Activated CD8-positive, alpha-beta memory T cell treated with anti-CD3 and anti-CD28 coated beads for 4 hours (primary cell): ENCODE data around the gene SLC5A3.

Source experiments
- DNase-seq, 2 donors: peaks; one replicate each; pipeline ENCODE4 v3.0.0-alpha.2; 2020; ENCODE audit warnings: low read depth in 2 of 2

Gene SLC5A3

DNA sequence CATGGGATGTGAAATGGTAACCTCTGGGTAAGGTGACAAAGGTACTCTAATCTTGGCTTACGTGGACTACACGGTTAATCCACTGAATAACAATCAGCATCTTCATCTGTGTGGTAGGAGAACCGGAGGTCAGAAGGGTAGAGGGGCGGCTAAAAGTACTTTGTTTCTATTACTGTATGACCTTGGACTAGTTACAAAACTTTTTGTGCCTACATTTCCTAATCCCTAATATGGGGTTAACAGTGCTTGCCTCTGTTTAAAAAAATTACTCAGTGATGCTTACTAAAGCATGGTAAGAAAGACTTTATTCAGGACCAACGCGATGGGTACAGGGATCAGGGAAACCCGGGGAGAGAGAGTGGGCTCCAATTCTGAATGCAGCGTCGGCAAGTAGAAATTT, 1.7 kb upstream of the SLC5A3 start:
- DNase-seq, result no peak

DNA sequence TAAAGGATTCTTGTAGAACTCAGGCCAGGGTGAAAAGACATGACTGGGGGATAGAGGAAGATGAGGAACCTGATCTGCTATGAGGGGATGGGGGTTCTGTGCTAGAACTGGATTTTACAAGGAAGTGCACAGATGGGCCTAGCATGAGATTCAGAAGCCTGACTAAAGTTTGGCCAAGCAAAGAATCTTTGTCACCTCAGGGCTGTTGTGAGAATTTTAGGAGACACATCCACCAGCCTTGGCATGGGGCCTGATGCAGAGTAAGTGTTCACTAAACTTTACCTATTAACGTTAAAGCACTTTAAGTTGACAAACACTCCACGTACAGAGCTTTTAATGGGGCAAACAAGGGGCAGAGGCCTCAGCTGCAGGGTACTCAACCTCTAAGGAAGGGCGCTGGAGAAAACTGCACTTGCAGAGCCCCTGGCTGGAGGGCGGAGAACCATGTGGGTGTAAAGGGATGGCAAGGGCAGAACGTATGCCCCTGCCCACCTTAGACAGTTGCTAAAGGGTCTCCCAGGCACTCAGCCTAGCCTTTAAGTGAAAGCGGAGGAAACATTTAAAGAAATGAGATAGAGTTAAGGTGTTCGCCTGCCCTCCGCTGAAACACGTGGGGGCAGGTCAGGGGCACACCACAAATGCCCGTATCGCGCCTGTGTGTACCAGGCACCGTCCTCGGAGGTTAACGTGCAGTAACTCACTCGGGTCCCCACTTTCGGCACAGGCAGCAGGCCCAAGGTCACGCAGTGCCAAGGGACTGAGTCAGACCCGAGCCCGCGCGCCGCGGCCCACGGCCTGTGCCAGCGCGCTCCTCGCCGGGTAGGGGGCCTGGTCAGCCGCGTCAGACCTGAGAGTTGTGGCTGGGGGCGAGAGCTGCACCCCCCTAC, 990 bp upstream of the SLC5A3 start:
- DNase-seq, result no peak

DNA sequence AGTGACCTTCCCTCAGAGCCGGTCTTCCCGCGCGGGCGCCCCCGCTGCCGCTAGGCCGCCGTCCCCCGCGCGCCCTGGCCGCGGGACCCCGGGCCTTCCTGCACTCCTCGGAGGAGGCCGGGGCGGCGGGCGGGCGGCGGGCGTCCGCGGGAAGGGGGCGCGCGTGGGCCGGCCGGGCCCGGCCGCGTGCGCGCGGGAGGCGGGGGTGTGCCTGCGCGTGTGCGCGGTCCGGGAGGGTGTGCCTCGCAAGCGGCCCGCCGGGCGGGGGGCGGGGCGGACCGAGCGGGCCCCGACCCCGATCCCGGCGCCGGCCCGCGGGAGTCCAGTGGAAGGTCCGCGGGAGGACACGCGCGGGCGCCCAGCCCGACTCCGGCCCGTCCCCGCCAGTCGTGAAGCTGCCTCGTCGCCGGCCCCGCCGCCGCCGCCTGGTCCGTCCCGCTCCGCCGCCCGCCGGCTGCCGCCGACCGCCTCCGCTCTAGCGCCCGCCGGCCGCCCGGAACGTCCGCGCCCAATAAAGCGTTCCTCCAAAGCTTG, 438 bp downstream of the SLC5A3 start:
- peak in 1 of 2 donors; percentile 23 for DNase-seq

DNA sequence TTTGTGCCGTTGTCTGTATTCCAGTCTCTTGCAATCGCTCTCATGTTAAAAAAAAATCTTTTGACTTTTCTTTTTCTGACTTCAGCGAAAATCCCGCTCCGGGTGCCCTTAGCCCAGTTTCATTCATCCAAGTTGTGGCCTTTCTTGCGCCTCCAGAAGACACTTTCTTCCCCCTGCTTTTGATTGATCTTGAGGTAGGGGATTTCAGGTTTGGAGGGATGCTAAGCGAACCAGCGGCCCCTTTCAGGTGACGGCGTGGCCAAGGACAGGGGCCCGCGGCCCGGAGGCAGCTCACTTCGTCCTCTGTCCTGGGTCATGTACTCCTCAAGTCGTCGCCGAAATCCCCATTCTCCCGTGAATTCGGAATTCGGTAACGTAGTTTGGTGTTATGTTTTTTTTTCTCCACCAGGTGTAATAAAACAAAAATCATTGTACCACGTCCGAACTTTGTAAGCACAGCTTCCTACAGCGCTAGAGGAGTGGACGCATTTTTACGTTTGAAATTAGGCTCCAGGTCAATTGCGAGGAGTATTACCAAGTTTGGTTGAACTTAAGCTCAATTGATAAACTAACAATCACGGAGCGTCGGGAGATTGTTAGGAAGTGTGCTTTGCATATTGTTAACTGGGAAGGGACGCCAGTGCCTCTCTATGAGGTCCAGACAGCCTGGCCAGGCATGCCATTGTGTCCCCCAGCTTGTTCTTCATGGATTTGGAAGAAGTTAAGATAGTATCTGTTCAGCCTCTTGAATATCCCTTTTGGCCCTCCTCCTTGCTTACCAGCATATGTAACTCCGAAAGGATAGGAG, 1.1 kb downstream of the SLC5A3 start:
- DNase-seq, result no peak

DNA sequence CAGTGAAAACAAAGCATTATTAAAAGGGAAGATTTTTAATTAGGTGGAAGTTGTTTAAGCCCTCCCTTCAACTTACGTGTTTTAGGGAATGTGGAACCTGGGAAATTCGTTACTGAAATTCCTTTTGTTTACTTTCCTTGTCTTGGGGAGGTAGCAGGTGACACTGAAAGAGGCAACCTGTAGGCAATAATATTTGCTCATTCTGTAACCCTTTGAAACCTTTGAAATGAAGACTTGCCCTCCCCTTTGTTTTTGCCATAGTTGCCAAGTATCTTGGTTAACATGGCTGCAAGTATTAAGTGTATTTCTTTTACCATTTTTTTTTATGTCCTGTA, 1.7 kb downstream of the SLC5A3 start:
- no peak for DNase-seq

DNA sequence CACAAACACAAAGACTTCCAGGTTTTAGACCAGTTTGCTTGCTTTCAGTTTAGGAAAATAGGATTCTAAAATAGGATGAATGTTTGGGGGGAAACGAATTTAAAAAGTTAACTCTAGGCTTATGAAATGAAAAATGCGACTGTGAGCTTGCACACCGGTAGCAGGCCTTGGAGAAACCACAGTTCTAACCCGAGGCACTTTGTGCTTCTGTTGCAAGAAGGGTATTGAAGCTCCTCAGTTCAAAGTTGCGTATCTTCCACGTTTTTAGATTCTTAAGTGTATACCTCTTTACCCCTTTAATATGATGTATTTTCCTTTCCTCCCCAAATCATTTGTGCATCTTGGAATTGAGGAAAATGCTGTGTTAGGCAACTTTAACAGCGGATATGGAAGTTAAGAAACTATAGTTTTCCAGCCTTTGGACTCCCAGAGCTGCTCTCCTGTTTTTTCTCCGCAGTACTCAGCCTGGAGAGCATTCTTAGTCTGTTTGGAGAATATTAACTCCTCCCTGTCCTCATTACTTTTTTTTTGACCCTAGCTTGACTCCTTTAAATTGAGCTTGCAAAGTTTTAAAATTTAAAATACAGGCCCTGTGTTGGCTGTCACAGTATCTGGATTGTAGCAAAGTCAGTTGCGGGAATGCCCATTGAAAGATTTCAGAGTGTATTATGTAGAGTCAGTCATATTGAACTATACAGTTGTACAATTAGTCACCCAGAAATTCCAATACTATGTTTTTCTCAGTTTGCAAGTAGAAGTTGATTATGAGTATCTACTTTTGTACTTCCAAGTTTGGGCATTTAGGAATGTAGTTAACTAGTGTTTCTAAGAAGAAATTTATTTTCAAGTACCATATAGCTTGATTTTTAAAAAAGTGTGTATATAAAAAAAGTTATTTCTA, 2.6 kb downstream of the SLC5A3 start:
- DNase-seq, result no peak

DNA sequence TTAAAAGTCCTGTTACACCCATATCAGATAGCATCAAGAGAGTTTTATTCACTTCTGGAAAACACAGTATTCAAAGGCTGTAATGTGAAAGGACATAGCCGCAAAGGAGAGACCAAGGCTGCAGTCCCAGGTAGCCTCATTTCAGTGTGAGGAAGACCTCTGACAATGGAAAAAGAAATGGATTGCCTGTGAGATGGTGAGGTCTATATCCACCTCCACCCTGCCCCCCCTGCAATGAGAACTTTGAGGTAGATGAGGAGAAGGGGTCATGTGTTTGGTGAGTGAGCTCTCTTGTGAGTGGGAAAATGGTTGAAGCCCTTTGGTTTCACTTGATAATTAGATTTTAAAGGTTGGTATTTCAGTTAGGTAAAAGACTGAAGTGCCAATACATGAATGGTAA, 3.5 kb downstream of the SLC5A3 start:
- DNase-seq, result no peak

DNA sequence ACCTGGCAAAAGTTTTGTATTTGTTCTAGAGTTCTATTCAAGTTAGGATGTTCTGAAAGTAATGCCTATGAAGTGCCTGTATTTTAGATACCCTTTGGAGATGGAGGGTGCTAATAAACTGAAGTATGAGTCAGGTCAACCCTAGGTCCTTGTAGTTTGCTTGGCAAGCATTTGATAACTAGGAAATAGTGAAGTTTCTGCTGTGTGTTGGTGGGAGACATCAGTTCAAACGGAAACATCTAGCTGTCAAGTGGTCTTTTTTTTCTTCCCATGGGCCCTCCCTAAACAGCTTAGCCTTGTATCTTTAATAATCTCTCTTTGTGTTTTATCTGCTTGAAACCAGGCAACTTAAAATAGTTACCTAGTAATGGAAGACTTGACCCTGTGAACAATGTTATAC, 4.5 kb downstream of the SLC5A3 start:
- DNase-seq, result no peak

DNA sequence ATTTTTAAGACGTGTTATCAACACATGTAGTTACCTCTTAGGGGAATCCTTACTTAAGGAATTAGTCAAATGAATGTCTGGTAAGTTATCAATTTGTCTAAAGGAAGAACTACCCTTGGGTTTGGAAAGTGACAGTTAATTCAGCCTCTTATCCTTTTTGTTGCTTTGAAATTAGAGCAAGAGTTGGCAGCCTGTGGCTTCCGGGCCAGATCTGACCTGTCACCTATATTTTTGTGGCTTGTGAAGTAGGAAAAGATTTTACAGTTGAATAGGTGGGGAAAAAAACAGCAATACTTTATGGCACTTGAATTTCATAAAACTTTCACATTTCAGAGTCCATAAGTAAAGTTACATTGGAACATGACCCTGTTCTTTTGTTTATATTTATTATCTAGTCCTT, 5.5 kb downstream of the SLC5A3 start:
- no peak for DNase-seq

DNA sequence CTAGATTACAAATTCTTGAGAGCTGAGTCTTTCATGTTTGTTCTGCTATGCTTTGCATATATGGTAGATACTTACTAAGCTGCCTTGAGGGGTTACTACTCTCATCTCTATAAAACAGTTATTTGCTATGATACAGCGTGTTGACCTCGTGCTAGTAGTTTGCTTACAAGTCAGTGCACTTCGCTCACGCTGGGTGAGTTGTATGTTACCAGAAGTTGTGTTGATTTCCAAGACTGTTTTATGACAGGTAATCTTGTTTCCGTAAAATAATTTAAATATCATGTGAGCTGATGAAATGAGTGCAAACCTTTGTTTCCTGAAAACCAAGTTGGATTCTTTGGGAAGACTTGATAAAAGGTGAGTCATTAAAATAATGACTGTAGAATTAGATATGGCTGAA, 7.3 kb downstream of the SLC5A3 start:
- no peak for DNase-seq

DNA sequence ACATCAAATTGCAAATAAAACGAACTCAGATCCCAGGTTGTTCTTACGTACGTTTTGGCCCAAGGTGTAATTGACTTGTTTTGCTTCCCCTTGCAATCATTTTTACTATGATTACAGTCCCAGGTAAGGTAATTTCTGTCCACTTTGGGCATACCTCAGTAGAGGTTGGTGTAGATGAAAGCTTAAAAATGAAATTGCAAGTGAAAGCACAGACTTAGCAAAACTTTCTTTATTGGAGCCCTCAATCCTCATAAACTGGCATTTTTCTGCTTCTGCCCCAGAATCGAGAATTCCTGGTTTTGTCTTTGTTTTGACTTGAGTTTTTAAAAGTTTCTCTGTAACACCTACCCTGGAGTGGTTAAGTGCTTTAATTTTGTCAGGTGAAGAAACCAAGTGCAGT, 9.4 kb downstream of the SLC5A3 start:
- DNase-seq, result no peak

DNA sequence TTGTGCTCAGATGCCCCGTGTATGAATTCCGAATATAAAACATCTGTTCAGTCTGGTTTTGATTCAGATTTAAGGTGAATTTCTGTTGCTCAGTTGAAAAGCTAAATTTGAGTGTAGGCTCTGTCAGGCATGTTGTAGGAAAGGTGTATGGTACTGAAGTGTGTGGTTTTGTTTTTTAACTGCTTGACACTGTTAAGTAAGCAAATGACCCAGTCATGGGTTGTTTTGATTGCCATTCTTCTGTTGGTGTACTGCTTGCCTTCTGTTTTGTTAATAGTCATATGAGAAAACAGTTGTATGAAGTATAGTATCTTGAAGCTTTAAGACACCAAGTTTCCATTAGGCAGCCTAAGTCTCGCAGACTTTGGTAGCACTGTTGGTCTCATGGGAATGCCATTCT, 10.0 kb downstream of the SLC5A3 start:
- no peak for DNase-seq

DNA sequence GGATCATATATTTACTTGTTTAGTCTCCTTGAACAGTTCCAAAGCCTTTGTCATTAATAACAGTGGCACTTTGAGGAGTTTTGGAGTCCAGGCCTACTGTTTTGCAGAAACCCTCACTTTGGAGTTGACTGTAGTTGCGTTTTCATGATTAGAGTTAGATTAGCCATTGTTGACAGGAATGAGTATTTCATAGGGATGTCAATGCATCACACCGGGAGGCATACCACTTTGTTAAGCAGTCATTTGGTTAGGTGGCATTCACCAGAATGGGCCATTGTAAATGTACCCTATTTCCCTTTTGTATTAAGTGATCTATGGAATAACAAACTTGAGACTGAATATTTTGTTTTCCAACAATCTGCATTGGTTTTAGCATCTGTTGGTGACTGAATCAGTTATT, 11.8 kb downstream of the SLC5A3 start:
- DNase-seq, result no peak

DNA sequence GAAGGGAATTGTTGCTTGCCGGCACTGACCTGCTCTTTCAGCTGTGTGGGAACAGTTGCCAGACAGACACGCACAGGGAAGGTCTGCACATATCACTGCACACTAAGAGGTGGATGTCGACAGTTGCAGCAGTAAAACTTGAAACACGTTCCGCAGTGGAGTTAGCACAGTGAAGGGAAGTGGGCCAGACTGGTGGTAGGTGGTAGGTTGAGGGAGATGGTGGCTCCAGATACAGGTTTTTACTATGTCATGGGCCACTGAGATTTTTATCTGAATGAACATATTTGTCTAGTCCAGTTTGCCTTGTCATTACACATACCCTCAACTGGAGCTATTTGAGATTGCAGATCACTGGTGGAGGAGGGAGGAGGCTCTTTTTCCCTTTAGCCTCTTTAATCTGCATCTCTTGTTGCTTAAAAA, 13.5 kb downstream of the SLC5A3 start:
- DNase-seq, result no peak

DNA sequence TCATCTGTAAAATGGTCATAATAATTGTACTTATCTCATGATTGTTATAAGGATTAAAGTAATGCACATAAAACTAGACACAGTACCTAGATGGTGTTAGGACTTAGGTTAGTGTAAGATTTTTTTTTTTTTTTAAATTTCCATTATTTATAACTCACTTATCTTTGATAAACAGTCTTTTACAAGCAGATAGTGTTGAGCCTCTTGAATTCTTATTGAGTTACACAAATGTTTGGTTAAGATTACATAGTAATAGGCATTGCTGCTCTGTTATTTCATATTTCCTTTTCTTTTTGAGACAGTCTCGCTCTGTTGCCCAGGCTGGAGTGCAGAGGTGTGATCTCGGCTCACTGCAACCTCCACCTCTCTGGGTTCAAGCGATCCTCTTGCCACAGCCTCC, 15.4 kb downstream of the SLC5A3 start:
- no peak for DNase-seq

DNA sequence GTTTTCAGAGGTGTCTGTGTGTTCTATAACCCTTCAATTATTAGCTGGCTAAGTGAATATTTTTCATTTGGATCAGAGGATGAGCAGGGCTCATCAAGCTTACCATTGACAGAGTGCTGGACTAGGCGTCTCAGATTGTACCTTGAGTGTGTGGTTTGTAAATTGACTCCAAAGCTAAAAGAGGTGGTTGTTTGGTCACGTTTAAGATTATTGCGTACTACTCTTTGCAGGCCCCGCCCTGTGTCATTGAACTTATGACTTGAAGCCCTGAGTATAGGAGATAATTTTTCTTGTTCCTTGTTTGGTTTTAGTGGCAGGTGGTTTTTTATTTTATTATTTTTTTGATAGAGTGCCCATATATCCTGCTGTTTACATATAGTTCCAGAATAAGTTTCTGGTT, 17.7 kb downstream of the SLC5A3 start:
- DNase-seq, result no peak

DNA sequence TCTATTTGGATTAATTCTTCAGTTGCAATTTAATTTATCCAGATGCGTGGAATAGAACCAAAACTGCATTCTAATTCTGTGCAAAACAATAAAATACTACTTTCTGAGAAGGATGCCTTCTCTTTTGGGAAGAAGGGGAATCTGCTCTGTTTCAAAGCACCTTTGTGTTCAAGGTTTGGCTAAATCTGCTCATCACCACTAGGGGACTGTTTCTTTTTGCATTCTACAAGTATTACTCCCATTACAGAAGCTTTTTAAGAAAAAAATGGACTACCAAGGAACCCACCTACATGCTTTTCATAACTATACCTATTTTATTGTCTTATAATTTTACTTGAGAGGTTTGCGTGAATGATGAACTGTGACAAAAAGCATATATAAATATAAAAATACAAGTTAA, 18.2 kb downstream of the SLC5A3 start:
- no peak for DNase-seq

DNA sequence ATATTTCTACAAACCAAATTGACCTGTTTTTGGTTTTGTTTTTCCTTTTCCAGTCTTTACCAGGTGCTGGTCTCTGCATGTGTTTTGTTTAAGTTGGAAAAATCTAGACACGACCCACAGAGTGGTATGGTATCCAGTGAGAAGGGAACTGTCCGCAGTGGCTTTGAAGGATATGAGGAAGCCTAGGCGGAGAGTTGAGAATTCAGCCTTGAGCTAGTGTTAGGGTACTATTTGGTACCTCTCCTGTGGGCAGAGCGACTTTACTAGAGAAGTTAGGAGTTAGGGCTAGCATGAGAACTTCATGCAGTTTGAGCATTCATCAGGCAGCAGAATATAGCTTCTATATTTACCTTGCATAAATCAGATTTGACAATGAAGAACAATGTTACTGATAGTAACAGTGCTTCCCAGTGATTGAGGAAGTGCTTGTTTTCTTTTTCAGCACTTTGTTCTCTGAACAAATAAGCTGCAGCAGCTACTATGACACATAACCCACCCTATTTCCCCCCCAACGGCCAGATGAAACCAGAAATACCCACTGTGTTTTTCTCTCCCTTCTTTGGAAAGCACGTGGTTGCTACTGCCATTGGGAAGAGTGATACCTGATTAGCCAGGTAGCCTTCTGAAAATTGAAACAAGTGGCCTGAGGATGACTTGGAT, 19.0 kb downstream of the SLC5A3 start:
- DNase-seq, result no peak

DNA sequence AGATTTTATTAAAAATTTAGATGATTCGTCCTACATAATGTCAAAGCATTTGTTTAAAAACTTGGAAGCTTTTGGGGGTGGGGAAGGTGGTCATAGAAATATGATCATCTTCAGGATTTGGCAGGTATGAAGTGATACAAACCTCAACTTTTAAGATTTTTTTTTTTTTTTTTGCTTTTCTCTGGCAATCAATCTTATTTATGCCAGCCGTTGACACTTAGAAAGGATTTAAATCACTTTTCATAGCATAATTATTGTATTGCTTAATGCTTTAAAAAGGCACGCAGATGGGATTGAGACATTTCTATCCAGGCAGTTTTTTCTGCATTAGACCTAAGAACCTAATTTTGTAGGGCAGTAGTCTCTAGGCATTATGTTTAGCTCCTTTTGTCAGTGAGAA, 19.7 kb downstream of the SLC5A3 start:
- no peak for DNase-seq

DNA sequence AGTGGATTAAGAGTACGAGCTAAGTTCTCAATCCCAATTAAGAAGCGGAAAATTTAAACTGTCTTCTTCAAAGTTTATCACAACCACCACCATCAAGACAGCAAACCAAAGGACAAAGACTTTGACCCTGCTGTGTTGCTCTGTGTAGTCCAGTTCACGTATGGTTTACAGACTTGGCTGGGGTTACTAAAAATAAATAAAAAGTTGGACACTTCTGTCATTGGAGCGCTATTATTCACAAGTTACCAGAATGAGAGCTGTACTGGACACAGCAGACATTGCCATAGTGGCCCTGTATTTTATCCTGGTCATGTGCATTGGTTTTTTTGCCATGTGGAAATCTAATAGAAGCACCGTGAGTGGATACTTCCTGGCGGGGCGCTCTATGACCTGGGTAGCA, 21.6 kb downstream of the SLC5A3 start:
- DNase-seq, result no peak

DNA sequence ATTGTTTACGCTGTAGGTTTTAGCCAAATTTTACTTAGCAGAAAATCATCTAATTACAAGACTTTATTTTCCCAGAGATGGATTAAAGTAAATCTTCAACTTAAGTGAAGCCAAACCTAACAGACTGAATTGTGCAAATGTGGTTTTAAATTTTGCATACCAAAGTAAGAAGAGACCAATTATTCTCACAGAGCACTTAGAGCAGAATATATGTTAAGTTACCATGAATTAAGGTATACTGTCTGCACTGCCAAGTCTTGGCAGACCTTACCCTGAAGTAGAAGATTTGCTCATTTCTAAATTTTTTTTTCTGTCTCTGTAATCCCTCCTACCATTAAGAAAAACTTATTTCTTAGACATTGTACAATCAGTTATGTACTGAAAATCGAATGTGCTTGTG, 24.1 kb downstream of the SLC5A3 start:
- no peak for DNase-seq
